MM.1S (cell line): ENCODE data around the gene ADCY9.

Source experiments
- DNase-seq: peaks from one replicate; pipeline ENCODE4 v3.0.0-alpha.2; 2015
- H2AFZ ChIP-seq: fragments of 300-600 bp; sonication (generic); 2 replicates; pipeline ENCODE4 v1.6.0; 2016; ENCODE audit warnings: antibody characterized with exemption, low read length
- H3F3A ChIP-seq: fragments of 300-600 bp; sonication (generic); 2 replicates; pipeline ENCODE4 v1.6.1; 2016; ENCODE audit warnings: mild to moderate bottlenecking, antibody characterized with exemption, low read length, moderate library complexity, mixed read lengths; ENCODE audit not compliant: insufficient read depth
- H3K27ac ChIP-seq: fragments of 300-600 bp; sonication (generic); 2 replicates; pipeline ENCODE4 v1.5.1; 2016; ENCODE audit warnings: mild to moderate bottlenecking, low read length
- H3K27me3 ChIP-seq: fragments of 300-600 bp; sonication (generic); replicated peaks from 2 replicates; pipeline ENCODE4 v1.6.0; 2016; ENCODE audit warnings: low read length; ENCODE audit not compliant: insufficient read depth
- H3K36me3 ChIP-seq: fragments of 300-600 bp; sonication (generic); replicated peaks from 2 replicates; pipeline ENCODE4 v1.6.1; 2016; ENCODE audit warnings: mild to moderate bottlenecking, low read length, mixed read lengths; ENCODE audit not compliant: insufficient read depth
- H3K4me1 ChIP-seq: fragments of 300-600 bp; sonication (generic); 2 replicates; pipeline ENCODE4 v1.6.1; 2016; ENCODE audit warnings: low read length, mixed read lengths
- H3K4me2 ChIP-seq: fragments of 300-600 bp; sonication (generic); 2 replicates; pipeline ENCODE4 v1.6.0; 2016; ENCODE audit warnings: low read depth, low read length
- H3K4me3 ChIP-seq: fragments of 300-600 bp; sonication (generic); 2 replicates; pipeline ENCODE4 v1.5.1; 2016; ENCODE audit warnings: low read length, mixed read lengths
- H3K79me2 ChIP-seq: fragments of 300-600 bp; sonication (generic); 2 replicates; pipeline ENCODE4 v1.6.1; 2016; ENCODE audit warnings: mixed run types, low read length, mixed read lengths
- H3K9ac ChIP-seq: fragments of 300-600 bp; sonication (generic); 2 replicates; pipeline ENCODE4 v1.6.1; 2016; ENCODE audit warnings: low read length, mixed read lengths
- H3K9me2 ChIP-seq: fragments of 300-600 bp; sonication (generic); replicated peaks from 2 replicates; pipeline ENCODE4 v1.6.1; 2016; ENCODE audit warnings: mild to moderate bottlenecking, low read length, mixed read lengths; ENCODE audit not compliant: insufficient read depth
- H3K9me3 ChIP-seq: fragments of 300-600 bp; sonication (generic); replicated peaks from 2 replicates; pipeline ENCODE4 v1.6.1; 2016; ENCODE audit warnings: mild to moderate bottlenecking, low read length, mixed read lengths; ENCODE audit not compliant: insufficient read depth
- H4K20me1 ChIP-seq: fragments of 300-600 bp; sonication (generic); 2 replicates; pipeline ENCODE4 v1.6.1; 2016; ENCODE audit warnings: mild to moderate bottlenecking, low read length, moderate library complexity, mixed read lengths; ENCODE audit not compliant: insufficient read depth
- CTCF ChIP-seq: fragments of 300-600 bp; sonication (generic); IDR thresholded peaks from 2 replicates; pipeline ENCODE4 v1.5.1; 2016; ENCODE audit warnings: antibody characterized with exemption, low read length, mixed read lengths
- EZH2 ChIP-seq: fragments of 300-600 bp; sonication (generic); optimal IDR thresholded peaks from 2 replicates; pipeline ENCODE3; 2017; ENCODE audit warnings: low read depth, mild to moderate bottlenecking, antibody characterized with exemption, low read length, mixed read lengths
- EZH2phosphoT487 ChIP-seq: fragments of 300-600 bp; sonication (generic); IDR thresholded peaks from 2 replicates; pipeline ENCODE4 v1.6.1; 2018; ENCODE audit warnings: antibody characterized with exemption, low read length

Gene ADCY9

GRCh38 chr16:4057439-4057877 lies 58.8 kb downstream of the ADCY9 start:
- TF ChIP-seq CTCF, result no peak
- no peak for TF ChIP-seq EZH2phosphoT487
- TF ChIP-seq EZH2, result no peak
- DNase-seq, result no peak
- Histone ChIP-seq H4K20me1 (no peaks in the 10 kb centered on the region), H3K9me3 (no peaks in the 10 kb centered on the region), H2AFZ (no peak overlapping the region), H3F3A (no peaks in the 10 kb centered on the region), H3K79me2 (no peaks in the 10 kb centered on the region), H3K27ac (no peak overlapping the region), H3K27me3 (peaks cover 31% of the 10 kb centered on the region), H3K9me2 (no peaks in the 10 kb centered on the region), H3K9ac (no peak overlapping the region), H3K4me3 (no peak overlapping the region), H3K4me1 (no peaks in the 10 kb centered on the region), H3K4me2 (no peak overlapping the region), H3K36me3 (no peaks in the 10 kb centered on the region)

- Histone ChIP-seq H4K20me1 (no peaks in the 10 kb centered on the region), H3K27me3 (peaks cover 35% of the 10 kb centered on the region), H3K9me2 (no peaks in the 10 kb centered on the region), H3K27ac (no peak overlapping the region), H3F3A (no peaks in the 10 kb centered on the region), H3K36me3 (no peaks in the 10 kb centered on the region), H3K79me2 (no peaks in the 10 kb centered on the region), H3K9ac (no peak overlapping the region), H2AFZ (no peak overlapping the region), H3K4me1 (no peaks in the 10 kb centered on the region), H3K9me3 (no peaks in the 10 kb centered on the region), H3K4me2 (no peak overlapping the region), H3K4me3 (no peak overlapping the region)
- DNase-seq, result no peak
- TF ChIP-seq EZH2phosphoT487 (no peak), CTCF (no peak), EZH2 (no peak)
Observed at GRCh38 chr16:4056161-4057105, 59.8 kb downstream of the ADCY9 start.

GRCh38 chr16:4055748-4056147 lies 60.5 kb downstream of the ADCY9 start:
- H3K4me3 ChIP-seq, result no peak overlapping the region
- no peak overlapping the region for H3K27ac ChIP-seq
- H3F3A ChIP-seq, result no peaks in the 10 kb centered on the region
- no peaks in the 10 kb centered on the region for H3K4me1 ChIP-seq
- H3K9me2 ChIP-seq, result no peaks in the 10 kb centered on the region
- no peak overlapping the region for H3K4me2 ChIP-seq
- no peak overlapping the region for H2AFZ ChIP-seq
- H3K9me3 ChIP-seq, result no peaks in the 10 kb centered on the region
- H3K27me3 ChIP-seq, result peaks cover 31% of the 10 kb centered on the region
- TF ChIP-seq CTCF (no peak), EZH2phosphoT487 (no peak), EZH2 (no peak)
- H3K79me2 ChIP-seq, result no peaks in the 10 kb centered on the region
- DNase-seq, result no peak
- H4K20me1 ChIP-seq, result no peaks in the 10 kb centered on the region
- no peak overlapping the region for H3K9ac ChIP-seq
- H3K36me3 ChIP-seq, result no peaks in the 10 kb centered on the region
